ENCODE measurements around the gene ZNF335. TPM values are rescaled to one million over a fixed set of nuclear protein-coding genes. Genes with fewer than 3 reads are reported as not detected.

The ZNF335 gene
- total and polyA plus RNA-seq, 2 donors (not counting 1 experiment from before 2014, with no cell fraction given) = 4.8 to 10.2 TPM

DNA sequence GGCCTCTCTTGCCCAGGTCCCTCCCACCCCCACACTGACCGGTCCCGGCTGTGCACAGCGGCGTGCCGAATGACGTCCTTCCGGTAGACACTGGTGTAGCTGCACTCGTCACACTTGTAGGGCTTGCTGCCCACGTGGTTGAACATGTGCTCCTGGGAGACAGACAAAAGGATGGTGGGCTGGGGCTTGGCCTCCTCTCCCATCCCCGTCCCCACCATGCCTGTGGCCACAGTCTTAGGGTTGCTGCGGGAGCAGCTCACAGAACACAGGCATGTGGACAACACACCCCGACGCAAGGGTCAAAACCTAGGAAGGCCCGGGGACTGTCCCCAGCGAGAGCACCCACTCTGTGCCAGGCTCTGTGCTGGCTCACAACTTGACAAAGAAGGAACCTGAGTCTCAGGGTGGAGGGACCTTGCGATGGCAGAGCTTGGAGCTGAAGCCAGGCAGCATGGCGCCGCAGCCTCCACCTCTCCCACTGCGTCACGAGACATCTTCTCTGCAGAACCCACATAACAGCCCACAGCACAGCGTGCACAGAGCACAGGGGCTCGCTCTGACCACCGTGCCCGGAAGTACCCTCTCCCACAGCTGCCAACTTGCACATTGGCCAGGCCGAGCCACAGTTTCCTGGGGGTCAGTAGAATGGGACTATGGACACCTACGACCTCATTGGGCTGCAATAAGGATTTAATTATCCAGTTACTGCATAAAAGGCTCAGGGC lies 9.8 kb downstream of the ZNF335 start:
- no peak overlapping the region for H2AFZ ChIP-seq (ENCODE audit: low read length)
- no peak overlapping the region for H3K9ac ChIP-seq (ENCODE audit: insufficient read depth, low read length)
- H3K27ac ChIP-seq (ENCODE audit: insufficient read depth, low read length) = no peak overlapping the region
- no peaks in the 10 kb centered on the region for H3K27me3 ChIP-seq (ENCODE audit: control insufficient read depth, insufficient read depth, low read length)
- no peak overlapping the region for H3K4me3 ChIP-seq (replicated peaks in 1 of 4; ENCODE audit: control extremely low read depth in 1 of 4, insufficient read depth in 1 of 4, low read depth in 3 of 4, low read length in 4 of 4)
- H3K36me3 ChIP-seq (ENCODE audit: control insufficient read depth, insufficient read depth, low read length) = peaks cover 48% of the 10 kb centered on the region
- H3K9me3 ChIP-seq (ENCODE audit: control insufficient read depth, insufficient read depth, low read depth, low read length) = no peaks in the 10 kb centered on the region
- no peak for DNase-seq (ENCODE audit: low read depth in 2 of 2)
- no peak overlapping the region for H3K4me2 ChIP-seq (ENCODE audit: extremely low read depth, insufficient read depth, low read length)
- H3K4me1 ChIP-seq (ENCODE audit: control insufficient read depth, extremely low read depth, insufficient read depth, low read length) = no peaks in the 10 kb centered on the region
- H4K20me1 ChIP-seq (ENCODE audit: control insufficient read depth, extremely low read depth, insufficient read depth, low read length) = no peaks in the 10 kb centered on the region
- TF ChIP-seq CTCF (conservative IDR thresholded peaks at IDR 0.05 in 1 of 2, IDR thresholded peaks at IDR 0.05 in 1 of 2; ENCODE audit: low read depth in 1 of 2, low read length in 2 of 2) (no peak), EZH2 (IDR thresholded peaks at IDR 0.05; ENCODE audit: low read length, missing control alignments) (no peak)
- H3K79me2 ChIP-seq (ENCODE audit: control insufficient read depth, insufficient read depth, low read length) = no peaks in the 10 kb centered on the region

GRCh38 chr20:45959956-45960630 lies 11.9 kb downstream of the ZNF335 start:
- H3K4me2 ChIP-seq (ENCODE audit: extremely low read depth, insufficient read depth, low read length) = no peak overlapping the region
- H3K79me2 ChIP-seq (ENCODE audit: control insufficient read depth, insufficient read depth, low read length) = no peaks in the 10 kb centered on the region
- no peak overlapping the region for H2AFZ ChIP-seq (ENCODE audit: low read length)
- DNase-seq (ENCODE audit: low read depth in 2 of 2) = no peak
- H3K27me3 ChIP-seq (ENCODE audit: control insufficient read depth, insufficient read depth, low read length) = no peaks in the 10 kb centered on the region
- no peak overlapping the region for H3K27ac ChIP-seq (ENCODE audit: insufficient read depth, low read length)
- H3K4me1 ChIP-seq (ENCODE audit: control insufficient read depth, extremely low read depth, insufficient read depth, low read length) = no peaks in the 10 kb centered on the region
- TF ChIP-seq EZH2 (IDR thresholded peaks at IDR 0.05; ENCODE audit: low read length, missing control alignments) = no peak
- no peak for TF ChIP-seq CTCF (conservative IDR thresholded peaks at IDR 0.05 in 1 of 2, IDR thresholded peaks at IDR 0.05 in 1 of 2; ENCODE audit: low read depth in 1 of 2, low read length in 2 of 2)
- H4K20me1 ChIP-seq (ENCODE audit: control insufficient read depth, extremely low read depth, insufficient read depth, low read length) = no peaks in the 10 kb centered on the region
- peaks cover 43% of the 10 kb centered on the region for H3K36me3 ChIP-seq (ENCODE audit: control insufficient read depth, insufficient read depth, low read length)
- H3K4me3 ChIP-seq (replicated peaks in 1 of 4; ENCODE audit: control extremely low read depth in 1 of 4, insufficient read depth in 1 of 4, low read depth in 3 of 4, low read length in 4 of 4) = no peak overlapping the region
- H3K9ac ChIP-seq (ENCODE audit: insufficient read depth, low read length) = no peak overlapping the region
- no peaks in the 10 kb centered on the region for H3K9me3 ChIP-seq (ENCODE audit: control insufficient read depth, insufficient read depth, low read depth, low read length)

GRCh38 chr20:45959126-45959525 lies 12.9 kb downstream of the ZNF335 start:
- TF ChIP-seq CTCF (conservative IDR thresholded peaks at IDR 0.05 in 1 of 2, IDR thresholded peaks at IDR 0.05 in 1 of 2; ENCODE audit: low read depth in 1 of 2, low read length in 2 of 2) = no peak
- no peak for TF ChIP-seq EZH2 (IDR thresholded peaks at IDR 0.05; ENCODE audit: low read length, missing control alignments)
- DNase-seq (ENCODE audit: low read depth in 2 of 2) = no peak
- no peaks in the 10 kb centered on the region for H3K9me3 ChIP-seq (ENCODE audit: control insufficient read depth, insufficient read depth, low read depth, low read length)

More at GRCh38 chr20:45959126-45959525, 12.9 kb downstream of the ZNF335 start:
- Histone ChIP-seq H3K4me2 (ENCODE audit: extremely low read depth, insufficient read depth, low read length) (no peak overlapping the region), H3K36me3 (ENCODE audit: control insufficient read depth, insufficient read depth, low read length) (peaks cover 41% of the 10 kb centered on the region), H3K27ac (ENCODE audit: insufficient read depth, low read length) (no peak overlapping the region), H3K9ac (ENCODE audit: insufficient read depth, low read length) (no peak overlapping the region), H3K4me3 (replicated peaks in 1 of 4; ENCODE audit: control extremely low read depth in 1 of 4, insufficient read depth in 1 of 4, low read depth in 3 of 4, low read length in 4 of 4) (no peak overlapping the region), H3K27me3 (ENCODE audit: control insufficient read depth, insufficient read depth, low read length) (no peaks in the 10 kb centered on the region), H3K79me2 (ENCODE audit: control insufficient read depth, insufficient read depth, low read length) (no peaks in the 10 kb centered on the region), H3K4me1 (ENCODE audit: control insufficient read depth, extremely low read depth, insufficient read depth, low read length) (no peaks in the 10 kb centered on the region), H2AFZ (ENCODE audit: low read length) (no peak overlapping the region), H4K20me1 (ENCODE audit: control insufficient read depth, extremely low read depth, insufficient read depth, low read length) (no peaks in the 10 kb centered on the region)

All from fibroblast of lung (primary cell).